Stimulated activated CD8-positive, alpha-beta memory T cell treated with anti-CD3 and anti-CD28 coated beads, Interleukin-4, amount 100 ng/mL, for 4 hours (primary cell): ENCODE measurements around the gene CERS6.
"Not testable (repeated sequence)": the region's sequence is repeated elsewhere in the genome, so short reads cannot be mapped to it uniquely, and the experiment has no call there.

Experiments used
- DNase-seq, 2 donors: peaks; one replicate each; pipeline ENCODE4 v3.0.0-alpha.2; 2020; ENCODE audit warnings: low read depth in 2 of 2, low spot score in 1 of 2

Gene CERS6

GRCh38 chr2:168455645-168456520 lies at the start of gene CERS6:
Gene CERS6 (plus strand): TSS chr2:168456272. CDS start chr2:168456449, 177 bp downstream.
- DNase-seq, result peak; percentile 51 to 75

GRCh38 chr2:168412301-168412700 lies 43.8 kb upstream of the CERS6 start:
- not testable (repeated sequence) for DNase-seq

- not testable (repeated sequence) for DNase-seq
These were observed 43.0 kb upstream of the CERS6 start for GRCh38 chr2:168413101-168413500.

- no peak for DNase-seq
These were observed 39.5 kb upstream of the CERS6 start for GRCh38 chr2:168416555-168416954.

- no peak for DNase-seq
These were observed 33.5 kb upstream of the CERS6 start for GRCh38 chr2:168422584-168422983.

GRCh38 chr2:168424112-168424951 lies 31.7 kb upstream of the CERS6 start:
- no peak for DNase-seq

- DNase-seq, result no peak
These were observed 31.1 kb upstream of the CERS6 start for GRCh38 chr2:168424971-168425370.

- DNase-seq, result no peak
These were observed 29.2 kb upstream of the CERS6 start for GRCh38 chr2:168426861-168427260.

GRCh38 chr2:168427451-168427850 lies 28.6 kb upstream of the CERS6 start:
- DNase-seq, result no peak

GRCh38 chr2:168428431-168428830 lies 27.6 kb upstream of the CERS6 start:
- DNase-seq, result no peak

- DNase-seq, result no peak
These were observed 26.1 kb upstream of the CERS6 start for GRCh38 chr2:168429988-168430387.

- DNase-seq, result no peak
These were observed 25.6 kb upstream of the CERS6 start for GRCh38 chr2:168430431-168430830.

GRCh38 chr2:168431301-168432024 lies 24.6 kb upstream of the CERS6 start:
- DNase-seq, result no peak

GRCh38 chr2:168432100-168432499 lies 24.0 kb upstream of the CERS6 start:
- no peak for DNase-seq

- no peak for DNase-seq
These were observed 23.4 kb upstream of the CERS6 start for GRCh38 chr2:168432565-168433186.

GRCh38 chr2:168433527-168433926 lies 22.5 kb upstream of the CERS6 start:
- DNase-seq, result no peak

- no peak for DNase-seq
These were observed 21.9 kb upstream of the CERS6 start for GRCh38 chr2:168434146-168434545.

GRCh38 chr2:168436840-168437239 lies 19.2 kb upstream of the CERS6 start:
- no peak for DNase-seq

- no peak for DNase-seq
These were observed 17.5 kb upstream of the CERS6 start for GRCh38 chr2:168438553-168438952.

GRCh38 chr2:168439536-168439935 lies 16.5 kb upstream of the CERS6 start:
- no peak for DNase-seq
